Colonic mucosa (tissue), 4 donors: ENCODE data around the gene ARID5B. TPM values are rescaled to one million over a fixed set of nuclear protein-coding genes. Genes with fewer than 3 reads are reported as not detected.

ENCODE experiments used
- DNase-seq: peaks from one replicate; pipeline ENCODE4 v3.0.0-alpha.2; 2020
- H3K27ac ChIP-seq: fragments of 200-600 bp; one replicate; pipeline ENCODE4 v1.8.0; 2021
- H3K27me3 ChIP-seq: fragments of 200-600 bp; one replicate; pipeline ENCODE4 v1.8.0; 2021
- H3K36me3 ChIP-seq: fragments of 200-600 bp; one replicate; pipeline ENCODE4 v1.8.0; 2021
- H3K4me1 ChIP-seq: fragments of 200-600 bp; one replicate; pipeline ENCODE4 v1.8.0; 2021; ENCODE audit warnings: mild to moderate bottlenecking
- H3K4me3 ChIP-seq: fragments of 200-600 bp; one replicate; pipeline ENCODE4 v1.8.0; 2021
- H3K9ac ChIP-seq, 2 donors: one replicate each; pipeline ENCODE4 v1.7.0; 2013; ENCODE audit warnings: control low read depth in 2 of 2, low read depth in 2 of 2, low read length in 2 of 2
- H3K9me3 ChIP-seq: fragments of 200-600 bp; one replicate; pipeline ENCODE4 v1.8.0; 2021
- intact Hi-C: fragments of 100-400 bp; cut with DNase I; formaldehyde crosslinking; loops from one replicate; pipeline ENCODE4 v1.14.1; 2022
- total RNA-seq, 2 donors: library from RNA; stranded (reverse); fragmentation: NEBNext Ultra II Directional in 1 of 2; extraction: Animal tissue kit (Norgen Biotek cat#: 25700) in 1 of 2; gene quantifications; one replicate each; pipeline ENCODE4 v1.2.1, GENCODE V29; 2021
- TF ChIP-seq, protein P1 (sequence below): fragments of 200-600 bp; IDR thresholded peaks from one replicate; pipeline ENCODE4 v1.8.0; 2022; ENCODE audit warnings: antibody characterized with exemption, mild to moderate bottlenecking
- donor health status: healthy.
- donor health status: DM: no; HTN: no; CAD: no.
- donor health status: DM: no; HTN: no; CAD: no.

Gene ARID5B
- total RNA-seq, 2 donors from 2014 or later: 18.8 to 27.2 TPM

- Histone ChIP-seq H3K9ac (no peak overlapping the region), H3K9me3 (no peaks in the 10 kb centered on the region), H3K36me3 (no peaks in the 10 kb centered on the region), H3K27me3 (no peaks in the 10 kb centered on the region), H3K27ac (no peak overlapping the region), H3K4me3 (no peak overlapping the region), H3K4me1 (no peaks in the 10 kb centered on the region)
- intact Hi-C loops: no loop called here
- TF ChIP-seq, protein P1, sequence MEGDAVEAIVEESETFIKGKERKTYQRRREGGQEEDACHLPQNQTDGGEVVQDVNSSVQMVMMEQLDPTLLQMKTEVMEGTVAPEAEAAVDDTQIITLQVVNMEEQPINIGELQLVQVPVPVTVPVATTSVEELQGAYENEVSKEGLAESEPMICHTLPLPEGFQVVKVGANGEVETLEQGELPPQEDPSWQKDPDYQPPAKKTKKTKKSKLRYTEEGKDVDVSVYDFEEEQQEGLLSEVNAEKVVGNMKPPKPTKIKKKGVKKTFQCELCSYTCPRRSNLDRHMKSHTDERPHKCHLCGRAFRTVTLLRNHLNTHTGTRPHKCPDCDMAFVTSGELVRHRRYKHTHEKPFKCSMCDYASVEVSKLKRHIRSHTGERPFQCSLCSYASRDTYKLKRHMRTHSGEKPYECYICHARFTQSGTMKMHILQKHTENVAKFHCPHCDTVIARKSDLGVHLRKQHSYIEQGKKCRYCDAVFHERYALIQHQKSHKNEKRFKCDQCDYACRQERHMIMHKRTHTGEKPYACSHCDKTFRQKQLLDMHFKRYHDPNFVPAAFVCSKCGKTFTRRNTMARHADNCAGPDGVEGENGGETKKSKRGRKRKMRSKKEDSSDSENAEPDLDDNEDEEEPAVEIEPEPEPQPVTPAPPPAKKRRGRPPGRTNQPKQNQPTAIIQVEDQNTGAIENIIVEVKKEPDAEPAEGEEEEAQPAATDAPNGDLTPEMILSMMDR: no peak
- DNase-seq: no peak
These were observed 16.6 kb downstream of the ARID5B start for GRCh38 chr10:61918140-61918539.

GRCh38 chr10:61918989-61919388 is 17.5 kb downstream of the ARID5B start:
- intact Hi-C loops: no loop called here

GRCh38 chr10:61919646-61920215 is 18.2 kb downstream of the ARID5B start:
- intact Hi-C loops: no loop called here
- no peak overlapping the region for H3K27ac ChIP-seq
- no peaks in the 10 kb centered on the region for H3K27me3 ChIP-seq

More at GRCh38 chr10:61918989-61919388, 17.5 kb downstream of the ARID5B start:
- Histone ChIP-seq H3K36me3 (no peaks in the 10 kb centered on the region), H3K9ac (no peak overlapping the region), H3K4me3 (no peak overlapping the region), H3K4me1 (no peaks in the 10 kb centered on the region), H3K27me3 (no peaks in the 10 kb centered on the region), H3K27ac (no peak overlapping the region), H3K9me3 (no peaks in the 10 kb centered on the region)
- TF ChIP-seq, protein P1: no peak
- no peak for DNase-seq

GRCh38 chr10:61921143-61921542 is 19.6 kb downstream of the ARID5B start:
- intact Hi-C loops: no loop called here
- no peaks in the 10 kb centered on the region for H3K36me3 ChIP-seq
- no peak for DNase-seq
- no peak overlapping the region for H3K4me3 ChIP-seq
- no peak overlapping the region for H3K27ac ChIP-seq
- no peaks in the 10 kb centered on the region for H3K27me3 ChIP-seq
- TF ChIP-seq, protein P1: no peak
- H3K9me3 ChIP-seq: no peaks in the 10 kb centered on the region
- H3K4me1 ChIP-seq: no peaks in the 10 kb centered on the region
- H3K9ac ChIP-seq: no peak overlapping the region

More at GRCh38 chr10:61919646-61920215, 18.2 kb downstream of the ARID5B start:
- Histone ChIP-seq H3K4me1 (no peaks in the 10 kb centered on the region), H3K9me3 (no peaks in the 10 kb centered on the region), H3K9ac (no peak overlapping the region), H3K36me3 (no peaks in the 10 kb centered on the region), H3K4me3 (no peak overlapping the region)
- TF ChIP-seq, protein P1: no peak
- DNase-seq: no peak

GRCh38 chr10:61923210-61923949 is 21.9 kb downstream of the ARID5B start:
- TF ChIP-seq, protein P1: no peak
- Histone ChIP-seq H3K4me1 (no peaks in the 10 kb centered on the region), H3K36me3 (no peaks in the 10 kb centered on the region), H3K9ac (no peak overlapping the region), H3K4me3 (no peak overlapping the region), H3K9me3 (no peaks in the 10 kb centered on the region), H3K27me3 (no peaks in the 10 kb centered on the region), H3K27ac (peak overlapping the region; percentile 7)
- no peak for DNase-seq
- intact Hi-C loops: no loop called here
